Mesothelial cell of epicardium (in vitro differentiated cells): ENCODE data around the gene PTPRN2. TPM values are rescaled to one million over a fixed set of nuclear protein-coding genes. Genes with fewer than 3 reads are reported as not detected.

Experiments
- DNase-seq, 2 experiments: peaks; one replicate each; pipeline ENCODE4 v3.0.0; 2021; ENCODE audit warnings: low spot score in 2 of 2; ENCODE audit not compliant: unreplicated experiment in 2 of 2
- H3K27ac Mint-ChIP-seq: 2 replicates; pipeline ENCODE4 v1.8.0; 2021; ENCODE audit warnings: mixed read lengths
- H3K27me3 Mint-ChIP-seq: 2 replicates; pipeline ENCODE4 v1.8.0; 2021; ENCODE audit warnings: low read depth, mixed read lengths
- H3K36me3 Mint-ChIP-seq: 2 replicates; pipeline ENCODE4 v1.8.0; 2021; ENCODE audit warnings: mixed read lengths
- H3K4me1 Mint-ChIP-seq: 2 replicates; pipeline ENCODE4 v1.8.0; 2021; ENCODE audit warnings: mixed read lengths
- H3K4me3 Mint-ChIP-seq: 2 replicates; pipeline ENCODE4 v1.8.0; 2021; ENCODE audit warnings: mild to moderate bottlenecking, moderate library complexity, mixed read lengths
- H3K9me3 Mint-ChIP-seq: 2 replicates; pipeline ENCODE4 v1.8.0; 2021; ENCODE audit warnings: mixed read lengths
- total RNA-seq: library from RNA; stranded (reverse); gene quantifications from 3 replicates; pipeline ENCODE4 v1.2.1, GENCODE V29; 2021
- TF ChIP-seq, protein P1 (sequence below): fragments of 200-600 bp; sonication (generic); IDR thresholded peaks from one replicate; pipeline ENCODE4 v1.5.0; 2021; ENCODE audit warnings: antibody characterized with exemption; ENCODE audit not compliant: unreplicated experiment

The PTPRN2 gene
- total RNA-seq, 1 donor from 2014 or later = 2.2 TPM

DNA sequence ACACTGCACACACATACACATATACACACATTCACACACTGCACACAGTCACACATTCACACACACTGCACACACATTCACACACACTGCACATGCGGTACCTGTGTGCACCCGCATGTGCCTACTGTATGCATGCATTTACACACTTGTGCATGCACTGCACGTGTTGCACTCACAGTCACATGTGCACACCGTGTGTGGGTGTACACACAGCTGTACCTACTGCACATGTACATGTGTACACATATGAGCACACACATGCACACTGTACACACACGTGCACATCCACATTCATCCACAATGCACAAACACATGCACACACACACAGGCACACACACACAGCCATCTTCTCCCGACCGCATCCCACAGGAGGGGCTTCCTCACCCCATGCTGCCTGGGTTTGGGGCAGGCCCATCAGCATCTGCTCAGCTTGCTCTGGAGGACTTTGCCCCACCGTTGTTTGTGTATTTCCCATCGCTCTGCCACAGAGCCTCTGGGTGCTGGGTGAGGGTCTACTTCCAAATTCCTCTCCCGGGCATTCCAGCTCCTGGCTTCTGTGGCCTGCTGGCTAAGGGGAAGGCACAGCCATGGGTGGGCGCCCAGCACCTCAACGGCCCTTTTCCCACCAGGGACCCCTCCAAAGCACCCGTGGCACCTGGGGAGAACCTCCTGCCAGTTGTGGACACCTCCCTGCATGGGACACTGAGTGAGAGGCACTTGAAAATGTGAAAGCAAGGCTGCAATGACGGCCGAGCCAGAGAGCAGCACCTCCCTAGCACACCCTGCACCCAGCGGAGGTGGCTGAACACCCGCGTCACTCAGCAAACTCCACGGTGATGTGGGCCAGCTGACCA is 324.3 kb downstream of the PTPRN2 start:
- TF ChIP-seq, protein P1, sequence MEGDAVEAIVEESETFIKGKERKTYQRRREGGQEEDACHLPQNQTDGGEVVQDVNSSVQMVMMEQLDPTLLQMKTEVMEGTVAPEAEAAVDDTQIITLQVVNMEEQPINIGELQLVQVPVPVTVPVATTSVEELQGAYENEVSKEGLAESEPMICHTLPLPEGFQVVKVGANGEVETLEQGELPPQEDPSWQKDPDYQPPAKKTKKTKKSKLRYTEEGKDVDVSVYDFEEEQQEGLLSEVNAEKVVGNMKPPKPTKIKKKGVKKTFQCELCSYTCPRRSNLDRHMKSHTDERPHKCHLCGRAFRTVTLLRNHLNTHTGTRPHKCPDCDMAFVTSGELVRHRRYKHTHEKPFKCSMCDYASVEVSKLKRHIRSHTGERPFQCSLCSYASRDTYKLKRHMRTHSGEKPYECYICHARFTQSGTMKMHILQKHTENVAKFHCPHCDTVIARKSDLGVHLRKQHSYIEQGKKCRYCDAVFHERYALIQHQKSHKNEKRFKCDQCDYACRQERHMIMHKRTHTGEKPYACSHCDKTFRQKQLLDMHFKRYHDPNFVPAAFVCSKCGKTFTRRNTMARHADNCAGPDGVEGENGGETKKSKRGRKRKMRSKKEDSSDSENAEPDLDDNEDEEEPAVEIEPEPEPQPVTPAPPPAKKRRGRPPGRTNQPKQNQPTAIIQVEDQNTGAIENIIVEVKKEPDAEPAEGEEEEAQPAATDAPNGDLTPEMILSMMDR = no peak
- Mint-ChIP-seq H3K9me3 (no peaks in the 10 kb centered on the region), H3K27me3 (no peaks in the 10 kb centered on the region), H3K4me1 (no peaks in the 10 kb centered on the region), H3K27ac (no peak overlapping the region), H3K36me3 (no peaks in the 10 kb centered on the region), H3K4me3 (no peak overlapping the region)
- no peak for DNase-seq

DNA sequence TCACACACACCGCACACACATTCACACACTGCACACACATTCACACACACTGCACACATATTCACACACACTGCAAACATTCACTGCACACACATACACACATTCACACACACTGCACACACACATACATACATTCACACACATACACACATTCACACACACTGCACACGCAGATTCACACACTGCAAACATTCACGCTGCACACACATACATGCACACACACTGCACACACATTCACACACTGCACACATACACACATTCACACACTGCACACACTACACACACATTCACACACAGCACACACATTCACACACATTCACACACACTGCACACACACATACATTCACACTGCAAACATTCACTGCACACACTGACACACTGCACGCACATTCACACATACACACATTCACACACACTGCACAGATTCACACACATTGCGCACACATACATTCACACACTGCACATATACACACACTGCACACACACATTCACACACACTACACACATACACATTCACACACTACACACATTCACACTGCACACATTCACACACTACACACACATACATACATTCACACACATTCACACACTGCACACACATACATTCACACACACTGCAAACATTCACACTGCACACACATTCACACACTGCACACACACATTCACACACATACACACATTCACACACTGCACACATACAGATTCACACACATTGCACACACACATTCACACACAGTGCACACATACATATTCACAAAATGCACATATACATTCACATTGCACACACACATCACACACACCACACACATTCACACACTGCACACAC is 325.1 kb downstream of the PTPRN2 start:
- H3K27ac Mint-ChIP-seq = no peak overlapping the region
- H3K9me3 Mint-ChIP-seq = no peaks in the 10 kb centered on the region
- no peak for DNase-seq
- no peaks in the 10 kb centered on the region for H3K4me1 Mint-ChIP-seq
- no peaks in the 10 kb centered on the region for H3K27me3 Mint-ChIP-seq
- no peaks in the 10 kb centered on the region for H3K36me3 Mint-ChIP-seq
- TF ChIP-seq, protein P1 = no peak
- H3K4me3 Mint-ChIP-seq = no peak overlapping the region

DNA sequence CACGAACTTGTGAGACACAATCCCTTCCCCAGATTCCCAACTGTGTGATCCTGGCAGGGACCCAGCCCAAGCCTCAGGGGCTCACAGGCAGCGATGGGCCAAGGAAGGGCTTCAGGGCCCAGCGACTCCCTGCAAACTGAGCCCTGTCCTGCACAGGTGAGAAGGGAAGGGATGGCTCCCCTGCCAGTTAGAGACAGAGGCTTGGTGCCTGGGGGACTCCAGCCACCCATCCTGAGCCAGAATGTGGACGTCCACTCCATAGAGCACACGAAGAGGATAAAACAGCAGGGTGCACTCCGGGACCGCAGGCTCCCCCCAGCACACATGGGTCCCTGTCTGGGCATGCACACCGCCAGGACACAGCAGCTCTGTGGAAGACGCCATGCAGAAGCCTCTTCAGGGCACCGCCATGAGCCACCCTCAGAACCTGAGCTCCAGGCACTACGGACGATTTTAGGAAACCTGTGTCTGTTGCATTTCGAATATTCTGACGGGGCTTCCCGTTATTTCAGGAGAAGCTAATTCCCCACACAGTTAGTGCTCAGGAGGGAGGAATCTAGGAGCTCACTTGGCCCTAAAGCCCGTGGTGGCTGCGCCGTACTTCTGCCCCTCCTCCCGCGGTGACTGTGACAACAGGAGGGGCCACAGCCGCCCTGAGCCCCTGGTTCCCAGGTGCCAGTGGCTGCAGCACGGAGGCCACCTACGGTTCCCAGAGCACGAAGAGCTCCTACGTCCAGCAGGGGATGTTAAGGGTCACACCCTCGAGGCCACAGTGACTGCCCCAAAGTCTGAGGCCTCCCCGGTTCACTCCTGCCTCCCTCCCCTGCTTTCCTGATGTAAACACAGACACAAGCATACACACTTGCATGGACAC is 326.0 kb downstream of the PTPRN2 start:
- TF ChIP-seq, protein P1 = no peak
- H3K36me3 Mint-ChIP-seq = no peaks in the 10 kb centered on the region

DNA sequence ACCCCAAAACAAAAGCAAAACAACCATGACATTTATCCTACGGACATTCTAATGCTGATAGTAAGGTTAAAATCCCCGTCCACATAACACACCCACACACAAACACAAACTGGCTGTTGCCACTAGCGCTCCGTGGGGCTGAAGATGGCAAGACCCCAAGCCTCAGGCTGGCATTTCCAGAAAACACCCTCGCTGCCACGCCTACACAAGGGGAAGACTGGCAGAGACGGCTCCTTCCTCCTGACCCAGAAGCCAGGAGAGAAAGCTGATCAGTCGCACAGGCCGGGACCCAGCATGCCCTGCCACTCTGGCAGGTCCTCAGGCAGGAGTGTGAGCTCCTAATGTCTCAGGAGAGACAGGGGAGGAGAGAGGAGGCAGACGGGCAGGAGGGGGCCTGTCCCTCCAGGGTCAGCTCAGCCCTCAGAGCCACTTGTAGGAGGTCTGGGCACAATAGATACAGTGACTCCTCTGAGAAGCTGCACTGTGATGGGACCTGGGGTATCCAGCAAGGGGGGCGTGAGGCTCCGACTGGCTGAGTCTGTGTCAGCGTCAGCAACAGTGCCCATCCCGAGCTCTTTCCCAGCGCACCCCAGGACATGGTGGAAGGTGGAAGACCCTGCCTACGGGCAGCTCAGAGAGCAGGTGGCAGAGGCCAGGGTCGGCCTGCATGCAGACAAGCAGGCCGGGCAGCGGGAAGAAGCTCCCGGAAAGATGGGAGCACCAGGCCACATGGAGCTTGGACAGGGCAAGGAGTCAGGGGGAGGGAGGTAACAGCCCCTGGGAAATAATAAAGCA is 326.9 kb downstream of the PTPRN2 start:
- TF ChIP-seq, protein P1 = no peak
- no peaks in the 10 kb centered on the region for H3K9me3 Mint-ChIP-seq
- H3K27ac Mint-ChIP-seq = no peak overlapping the region
- H3K4me3 Mint-ChIP-seq = no peak overlapping the region
- H3K36me3 Mint-ChIP-seq = no peaks in the 10 kb centered on the region
- DNase-seq = no peak
- no peaks in the 10 kb centered on the region for H3K4me1 Mint-ChIP-seq
- no peaks in the 10 kb centered on the region for H3K27me3 Mint-ChIP-seq

More for the DNA sequence above, 326.0 kb downstream of the PTPRN2 start:
- Mint-ChIP-seq H3K4me1 (no peaks in the 10 kb centered on the region), H3K27me3 (no peaks in the 10 kb centered on the region), H3K27ac (no peak overlapping the region), H3K4me3 (no peak overlapping the region), H3K9me3 (no peaks in the 10 kb centered on the region)
- no peak for DNase-seq
